Esophagus squamous epithelium (tissue), 4 donors: Measurements from ENCODE around the gene PRKAR1B.

Source experiments
- CTCF ChIP-seq, 6 experiments: fragments of 450-650 bp in 4 of 6; fragments of 200-600 bp in 2 of 6; sonication (generic) in 2 of 6; IDR thresholded peaks; one replicate each; pipeline ENCODE4 v1.5.1; 2016 to 2019; ENCODE audit warnings: antibody characterized with exemption in 6 of 6, mild to moderate bottlenecking in 4 of 6, moderate library complexity in 4 of 6
- POLR2A ChIP-seq, 4 donors: fragments of 450-650 bp; IDR thresholded peaks; one replicate each; pipeline ENCODE4 v1.6.1; 2017; ENCODE audit warnings: antibody characterized with exemption in 4 of 4, mild to moderate bottlenecking in 4 of 4, moderate library complexity in 3 of 4

- no peak for TF ChIP-seq POLR2A (IDR thresholded peaks at IDR 0.05)
- no peak for TF ChIP-seq CTCF (IDR thresholded peaks at IDR 0.05)
Measured at GRCh38 chr7:646951-647350, 80.1 kb downstream of the PRKAR1B start.
